HG03521 (cell line): ENCODE data around the gene GALNT2.

Experiments used
- ATAC-seq: cut with Tn5 transposase; IDR thresholded peaks from one replicate; pipeline ENCODE4 v1.9.1; 2021; ENCODE audit warnings: mild to moderate bottlenecking, moderate library complexity; ENCODE audit not compliant: unreplicated experiment

The GALNT2 gene

GRCh38 chr1:230090194-230090711 is 23.2 kb downstream of the GALNT2 start:
- ATAC-seq, result no peak

- no peak for ATAC-seq
These were observed 24.6 kb downstream of the GALNT2 start for GRCh38 chr1:230091473-230092231.

- ATAC-seq, result no peak
These were observed 27.7 kb downstream of the GALNT2 start for GRCh38 chr1:230094746-230095145.

GRCh38 chr1:230095938-230096337 is 28.9 kb downstream of the GALNT2 start:
- no peak for ATAC-seq

GRCh38 chr1:230097370-230097769 is 30.3 kb downstream of the GALNT2 start:
- ATAC-seq, result no peak

- no peak for ATAC-seq
These were observed 31.7 kb downstream of the GALNT2 start for GRCh38 chr1:230098723-230099122.

- no peak for ATAC-seq
These were observed 32.4 kb downstream of the GALNT2 start for GRCh38 chr1:230099465-230099864.

GRCh38 chr1:230100932-230101331 is 33.9 kb downstream of the GALNT2 start:
- no peak for ATAC-seq

GRCh38 chr1:230101556-230101955 is 34.5 kb downstream of the GALNT2 start:
- no peak for ATAC-seq

- ATAC-seq, result no peak
These were observed 35.0 kb downstream of the GALNT2 start for GRCh38 chr1:230102046-230102445.

GRCh38 chr1:230102472-230102871 is 35.4 kb downstream of the GALNT2 start:
- no peak for ATAC-seq

GRCh38 chr1:230103306-230104173 is 36.5 kb downstream of the GALNT2 start:
- ATAC-seq, result no peak

GRCh38 chr1:230104395-230105244 is 37.6 kb downstream of the GALNT2 start:
- peak; percentile 39 for ATAC-seq

- ATAC-seq, result no peak
These were observed 38.3 kb downstream of the GALNT2 start for GRCh38 chr1:230105245-230105753.

- no peak for ATAC-seq
These were observed 39.0 kb downstream of the GALNT2 start for GRCh38 chr1:230105754-230106625.

GRCh38 chr1:230107941-230108340 is 40.9 kb downstream of the GALNT2 start:
- no peak for ATAC-seq

- no peak for ATAC-seq
These were observed 41.5 kb downstream of the GALNT2 start for GRCh38 chr1:230108580-230108979.

- no peak for ATAC-seq
These were observed 42.0 kb downstream of the GALNT2 start for GRCh38 chr1:230109066-230109465.

GRCh38 chr1:230109895-230110667 is 43.0 kb downstream of the GALNT2 start:
- peak; percentile 84 for ATAC-seq
